ENCODE measurements around the gene CDC27.

GRCh38 chr17:47214931-47215330 lies 25.8 kb upstream of the CDC27 start:
- no peak for TF ChIP-seq CTCF (IDR thresholded peaks at IDR 0.05 in 4 of 5, conservative IDR thresholded peaks at IDR 0.05 in 1 of 5)
- no peak for TF ChIP-seq POLR2A (IDR thresholded peaks at IDR 0.05)
